ENCODE measurements around the gene ATF6B. TPM values are rescaled to one million over a fixed set of nuclear protein-coding genes. Genes with fewer than 3 reads are reported as not detected.

The ATF6B gene
- total and polyA plus RNA-seq, 2 experiments from 2014 or later: 24.9 to 26.1 TPM

DNA sequence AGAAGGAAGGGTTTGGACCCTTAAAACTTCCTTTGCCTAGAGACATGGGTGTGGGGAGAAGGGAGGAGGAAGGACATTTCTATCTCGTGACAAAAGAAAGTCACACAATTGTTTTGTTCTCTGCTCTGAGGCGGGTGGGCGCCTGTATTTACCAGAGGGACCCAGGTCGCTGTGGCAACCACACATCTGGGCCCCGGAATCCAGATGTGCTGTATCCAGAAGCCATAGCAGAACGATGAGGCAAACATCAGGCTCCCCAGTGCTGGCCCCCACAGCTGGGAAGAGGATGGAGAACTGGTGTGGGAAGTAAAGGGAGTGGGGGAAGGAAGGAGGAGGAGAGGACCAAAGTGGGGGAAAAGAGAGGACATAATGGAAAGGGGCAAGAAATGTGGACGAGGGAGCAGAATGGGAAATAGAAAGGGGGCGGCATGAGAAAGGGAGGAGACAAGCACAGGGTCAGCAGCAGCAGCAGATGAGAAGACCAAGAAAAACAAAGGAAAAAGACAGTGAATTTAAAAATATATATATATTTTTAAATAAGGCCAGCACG is 15.5 kb downstream of the ATF6B start:
- DNase-seq (ENCODE audit: low spot score) (no peak), ATAC-seq (no peak)
- Mint-ChIP-seq H3K36me3 (ENCODE audit: low read depth) (peaks cover 16% of the 10 kb centered on the region), H3K4me1 (peaks cover 23% of the 10 kb centered on the region), H3K27ac (no peak overlapping the region), H3K27me3 (ENCODE audit: insufficient read depth, low read depth, poor library complexity) (peaks cover 21% of the 10 kb centered on the region), H3K9me3 (no peaks in the 10 kb centered on the region; the same call in 2 of the 3 replicates), H3K4me3 (no peak overlapping the region)
- Histone ChIP-seq H3F3A (replicated peaks; ENCODE audit: low read depth) (no peaks in the 10 kb centered on the region), H3K27ac (ENCODE audit: low read depth) (no peak overlapping the region), H3K4me2 (no peak overlapping the region), H3K4me1 (ENCODE audit: insufficient read depth) (peaks cover 13% of the 10 kb centered on the region; the same call in 1 of the 2 replicates), H3K4me3 (no peak overlapping the region), H3K27me3 (ENCODE audit: insufficient read depth) (peaks cover 8% of the 10 kb centered on the region; the same call in 1 of the 2 replicates), H4K20me1 (replicated peaks; ENCODE audit: insufficient read depth) (no peaks in the 10 kb centered on the region; the same call in 1 of the 2 replicates), H3K79me2 (replicated peaks; ENCODE audit: insufficient read depth) (no peaks in the 10 kb centered on the region), H3K9me2 (ENCODE audit: insufficient read depth) (no peaks in the 10 kb centered on the region), H3K36me3 (ENCODE audit: insufficient read depth) (no peaks in the 10 kb centered on the region), H2AFZ (no peak overlapping the region)
- TF ChIP-seq, protein P1, sequence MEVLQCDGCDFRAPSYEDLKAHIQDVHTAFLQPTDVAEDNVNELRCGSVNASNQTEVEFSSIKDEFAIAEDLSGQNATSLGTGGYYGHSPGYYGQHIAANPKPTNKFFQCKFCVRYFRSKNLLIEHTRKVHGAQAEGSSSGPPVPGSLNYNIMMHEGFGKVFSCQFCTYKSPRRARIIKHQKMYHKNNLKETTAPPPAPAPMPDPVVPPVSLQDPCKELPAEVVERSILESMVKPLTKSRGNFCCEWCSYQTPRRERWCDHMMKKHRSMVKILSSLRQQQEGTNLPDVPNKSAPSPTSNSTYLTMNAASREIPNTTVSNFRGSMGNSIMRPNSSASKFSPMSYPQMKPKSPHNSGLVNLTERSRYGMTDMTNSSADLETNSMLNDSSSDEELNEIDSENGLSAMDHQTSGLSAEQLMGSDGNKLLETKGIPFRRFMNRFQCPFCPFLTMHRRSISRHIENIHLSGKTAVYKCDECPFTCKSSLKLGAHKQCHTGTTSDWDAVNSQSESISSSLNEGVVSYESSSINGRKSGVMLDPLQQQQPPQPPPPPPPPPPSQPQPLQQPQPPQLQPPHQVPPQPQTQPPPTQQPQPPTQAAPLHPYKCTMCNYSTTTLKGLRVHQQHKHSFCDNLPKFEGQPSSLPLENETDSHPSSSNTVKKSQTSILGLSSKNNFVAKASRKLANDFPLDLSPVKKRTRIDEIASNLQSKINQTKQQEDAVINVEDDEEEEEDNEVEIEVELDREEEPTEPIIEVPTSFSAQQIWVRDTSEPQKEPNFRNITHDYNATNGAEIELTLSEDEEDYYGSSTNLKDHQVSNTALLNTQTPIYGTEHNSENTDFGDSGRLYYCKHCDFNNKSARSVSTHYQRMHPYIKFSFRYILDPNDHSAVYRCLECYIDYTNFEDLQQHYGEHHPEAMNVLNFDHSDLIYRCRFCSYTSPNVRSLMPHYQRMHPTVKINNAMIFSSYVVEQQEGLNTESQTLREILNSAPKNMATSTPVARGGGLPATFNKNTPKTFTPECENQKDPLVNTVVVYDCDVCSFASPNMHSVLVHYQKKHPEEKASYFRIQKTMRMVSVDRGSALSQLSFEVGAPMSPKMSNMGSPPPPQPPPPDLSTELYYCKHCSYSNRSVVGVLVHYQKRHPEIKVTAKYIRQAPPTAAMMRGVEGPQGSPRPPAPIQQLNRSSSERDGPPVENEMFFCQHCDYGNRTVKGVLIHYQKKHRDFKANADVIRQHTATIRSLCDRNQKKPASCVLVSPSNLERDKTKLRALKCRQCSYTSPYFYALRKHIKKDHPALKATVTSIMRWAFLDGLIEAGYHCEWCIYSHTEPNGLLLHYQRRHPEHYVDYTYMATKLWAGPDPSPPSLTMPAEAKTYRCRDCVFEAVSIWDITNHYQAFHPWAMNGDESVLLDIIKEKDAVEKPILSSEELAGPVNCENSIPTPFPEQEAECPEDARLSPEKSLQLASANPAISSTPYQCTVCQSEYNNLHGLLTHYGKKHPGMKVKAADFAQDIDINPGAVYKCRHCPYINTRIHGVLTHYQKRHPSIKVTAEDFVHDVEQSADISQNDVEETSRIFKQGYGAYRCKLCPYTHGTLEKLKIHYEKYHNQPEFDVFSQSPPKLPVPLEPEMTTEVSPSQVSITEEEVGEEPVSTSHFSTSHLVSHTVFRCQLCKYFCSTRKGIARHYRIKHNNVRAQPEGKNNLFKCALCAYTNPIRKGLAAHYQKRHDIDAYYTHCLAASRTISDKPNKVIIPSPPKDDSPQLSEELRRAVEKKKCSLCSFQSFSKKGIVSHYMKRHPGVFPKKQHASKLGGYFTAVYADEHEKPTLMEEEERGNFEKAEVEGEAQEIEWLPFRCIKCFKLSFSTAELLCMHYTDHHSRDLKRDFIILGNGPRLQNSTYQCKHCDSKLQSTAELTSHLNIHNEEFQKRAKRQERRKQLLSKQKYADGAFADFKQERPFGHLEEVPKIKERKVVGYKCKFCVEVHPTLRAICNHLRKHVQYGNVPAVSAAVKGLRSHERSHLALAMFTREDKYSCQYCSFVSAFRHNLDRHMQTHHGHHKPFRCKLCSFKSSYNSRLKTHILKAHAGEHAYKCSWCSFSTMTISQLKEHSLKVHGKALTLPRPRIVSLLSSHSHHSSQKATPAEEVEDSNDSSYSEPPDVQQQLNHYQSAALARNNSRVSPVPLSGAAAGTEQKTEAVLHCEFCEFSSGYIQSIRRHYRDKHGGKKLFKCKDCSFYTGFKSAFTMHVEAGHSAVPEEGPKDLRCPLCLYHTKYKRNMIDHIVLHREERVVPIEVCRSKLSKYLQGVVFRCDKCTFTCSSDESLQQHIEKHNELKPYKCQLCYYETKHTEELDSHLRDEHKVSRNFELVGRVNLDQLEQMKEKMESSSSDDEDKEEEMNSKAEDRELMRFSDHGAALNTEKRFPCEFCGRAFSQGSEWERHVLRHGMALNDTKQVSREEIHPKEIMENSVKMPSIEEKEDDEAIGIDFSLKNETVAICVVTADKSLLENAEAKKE (CRISPR knock-in tag; IDR thresholded peaks at IDR 0.05): no peak
- TF ChIP-seq EZH2 (IDR thresholded peaks at IDR 0.05; ENCODE audit: low read depth, unreplicated experiment): no peak
- TF ChIP-seq, protein P2, sequence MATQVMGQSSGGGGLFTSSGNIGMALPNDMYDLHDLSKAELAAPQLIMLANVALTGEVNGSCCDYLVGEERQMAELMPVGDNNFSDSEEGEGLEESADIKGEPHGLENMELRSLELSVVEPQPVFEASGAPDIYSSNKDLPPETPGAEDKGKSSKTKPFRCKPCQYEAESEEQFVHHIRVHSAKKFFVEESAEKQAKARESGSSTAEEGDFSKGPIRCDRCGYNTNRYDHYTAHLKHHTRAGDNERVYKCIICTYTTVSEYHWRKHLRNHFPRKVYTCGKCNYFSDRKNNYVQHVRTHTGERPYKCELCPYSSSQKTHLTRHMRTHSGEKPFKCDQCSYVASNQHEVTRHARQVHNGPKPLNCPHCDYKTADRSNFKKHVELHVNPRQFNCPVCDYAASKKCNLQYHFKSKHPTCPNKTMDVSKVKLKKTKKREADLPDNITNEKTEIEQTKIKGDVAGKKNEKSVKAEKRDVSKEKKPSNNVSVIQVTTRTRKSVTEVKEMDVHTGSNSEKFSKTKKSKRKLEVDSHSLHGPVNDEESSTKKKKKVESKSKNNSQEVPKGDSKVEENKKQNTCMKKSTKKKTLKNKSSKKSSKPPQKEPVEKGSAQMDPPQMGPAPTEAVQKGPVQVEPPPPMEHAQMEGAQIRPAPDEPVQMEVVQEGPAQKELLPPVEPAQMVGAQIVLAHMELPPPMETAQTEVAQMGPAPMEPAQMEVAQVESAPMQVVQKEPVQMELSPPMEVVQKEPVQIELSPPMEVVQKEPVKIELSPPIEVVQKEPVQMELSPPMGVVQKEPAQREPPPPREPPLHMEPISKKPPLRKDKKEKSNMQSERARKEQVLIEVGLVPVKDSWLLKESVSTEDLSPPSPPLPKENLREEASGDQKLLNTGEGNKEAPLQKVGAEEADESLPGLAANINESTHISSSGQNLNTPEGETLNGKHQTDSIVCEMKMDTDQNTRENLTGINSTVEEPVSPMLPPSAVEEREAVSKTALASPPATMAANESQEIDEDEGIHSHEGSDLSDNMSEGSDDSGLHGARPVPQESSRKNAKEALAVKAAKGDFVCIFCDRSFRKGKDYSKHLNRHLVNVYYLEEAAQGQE (IDR thresholded peaks at IDR 0.05; ENCODE audit: unreplicated experiment): no peak
- TF ChIP-seq POLR2AphosphoS5 (IDR thresholded peaks at IDR 0.05; ENCODE audit: low read depth): no peak
- no peak for TF ChIP-seq JUNB (IDR thresholded peaks at IDR 0.05; ENCODE audit: unreplicated experiment)
- TF ChIP-seq EZH2phosphoT487 (IDR thresholded peaks at IDR 0.05; ENCODE audit: unreplicated experiment): no peak
- TF ChIP-seq, protein P3, sequence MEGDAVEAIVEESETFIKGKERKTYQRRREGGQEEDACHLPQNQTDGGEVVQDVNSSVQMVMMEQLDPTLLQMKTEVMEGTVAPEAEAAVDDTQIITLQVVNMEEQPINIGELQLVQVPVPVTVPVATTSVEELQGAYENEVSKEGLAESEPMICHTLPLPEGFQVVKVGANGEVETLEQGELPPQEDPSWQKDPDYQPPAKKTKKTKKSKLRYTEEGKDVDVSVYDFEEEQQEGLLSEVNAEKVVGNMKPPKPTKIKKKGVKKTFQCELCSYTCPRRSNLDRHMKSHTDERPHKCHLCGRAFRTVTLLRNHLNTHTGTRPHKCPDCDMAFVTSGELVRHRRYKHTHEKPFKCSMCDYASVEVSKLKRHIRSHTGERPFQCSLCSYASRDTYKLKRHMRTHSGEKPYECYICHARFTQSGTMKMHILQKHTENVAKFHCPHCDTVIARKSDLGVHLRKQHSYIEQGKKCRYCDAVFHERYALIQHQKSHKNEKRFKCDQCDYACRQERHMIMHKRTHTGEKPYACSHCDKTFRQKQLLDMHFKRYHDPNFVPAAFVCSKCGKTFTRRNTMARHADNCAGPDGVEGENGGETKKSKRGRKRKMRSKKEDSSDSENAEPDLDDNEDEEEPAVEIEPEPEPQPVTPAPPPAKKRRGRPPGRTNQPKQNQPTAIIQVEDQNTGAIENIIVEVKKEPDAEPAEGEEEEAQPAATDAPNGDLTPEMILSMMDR (conservative IDR thresholded peaks at IDR 0.05; ENCODE audit: low read depth in 2 of 2): no peak
- TF ChIP-seq, protein P4, sequence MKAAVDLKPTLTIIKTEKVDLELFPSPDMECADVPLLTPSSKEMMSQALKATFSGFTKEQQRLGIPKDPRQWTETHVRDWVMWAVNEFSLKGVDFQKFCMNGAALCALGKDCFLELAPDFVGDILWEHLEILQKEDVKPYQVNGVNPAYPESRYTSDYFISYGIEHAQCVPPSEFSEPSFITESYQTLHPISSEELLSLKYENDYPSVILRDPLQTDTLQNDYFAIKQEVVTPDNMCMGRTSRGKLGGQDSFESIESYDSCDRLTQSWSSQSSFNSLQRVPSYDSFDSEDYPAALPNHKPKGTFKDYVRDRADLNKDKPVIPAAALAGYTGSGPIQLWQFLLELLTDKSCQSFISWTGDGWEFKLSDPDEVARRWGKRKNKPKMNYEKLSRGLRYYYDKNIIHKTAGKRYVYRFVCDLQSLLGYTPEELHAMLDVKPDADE (IDR thresholded peaks at IDR 0.05): no peak
- no peak for TF ChIP-seq ZNF114 (CRISPR knock-in tag; IDR thresholded peaks at IDR 0.05)
- no peak for TF ChIP-seq STAT1 (IDR thresholded peaks at IDR 0.05; ENCODE audit: unreplicated experiment)
- no peak for TF ChIP-seq ZNF331 (CRISPR knock-in tag; IDR thresholded peaks at IDR 0.05; ENCODE audit: low read depth)
- no peak for TF ChIP-seq CREB1 (CRISPR knock-in tag; IDR thresholded peaks at IDR 0.05; ENCODE audit: low read depth)
- TF ChIP-seq NANOG (IDR thresholded peaks at IDR 0.05; ENCODE audit: borderline replicate concordance): no peak

All from GM23338 (cell line).